SK-N-SH treated with all-trans-retinoic acid at 6 μM for 48 hours (cell line): Measurements from ENCODE around the gene FAM234B.

Source experiments
- ATAC-seq: fragments of 200-7000 bp; cut with Tn5 transposase; 3 replicates; pipeline ENCODE4 v1.9.1; 2020; ENCODE audit warnings: mild to moderate bottlenecking, moderate library complexity
- ARNTL ChIP-seq: fragments of 450-650 bp; formaldehyde crosslinking; IDR thresholded peaks from 2 replicates; pipeline ENCODE4 v1.5.0; 2020; ENCODE audit warnings: low read depth, mild to moderate bottlenecking, moderate library complexity, borderline replicate concordance
- CSDC2 ChIP-seq: fragments of 250-450 bp; sonication (Bioruptor Pico); IDR thresholded peaks from 2 replicates; pipeline ENCODE4 v1.5.0; 2020; ENCODE audit warnings: mild to moderate bottlenecking, moderate library complexity
- ESRRG ChIP-seq: fragments of 250-450 bp; sonication (Bioruptor Pico); IDR thresholded peaks from 2 replicates; pipeline ENCODE4 v1.6.1; 2021; ENCODE audit warnings: mild to moderate bottlenecking
- GLIS3 ChIP-seq: fragments of 250-450 bp; sonication (Bioruptor Pico); IDR thresholded peaks from 2 replicates; pipeline ENCODE4 v1.5.0; 2020; ENCODE audit warnings: mild to moderate bottlenecking, moderate library complexity
- ISL1 ChIP-seq: fragments of 250-450 bp; sonication (Bioruptor Pico); IDR thresholded peaks from 2 replicates; pipeline ENCODE4 v2.1.2; 2022; ENCODE audit warnings: mild to moderate bottlenecking, moderate library complexity
- OSR1 ChIP-seq: fragments of 250-450 bp; sonication (Bioruptor Pico); IDR thresholded peaks from 2 replicates; pipeline ENCODE4 v1.8.0; 2022; ENCODE audit warnings: moderate library complexity, mild to moderate bottlenecking, inconsistent platforms
- PPARA ChIP-seq: fragments of 250-450 bp; sonication (Bioruptor Pico); IDR thresholded peaks from 2 replicates; pipeline ENCODE4 v1.5.0; 2020; ENCODE audit warnings: mild to moderate bottlenecking, borderline replicate concordance
- RARB ChIP-seq: fragments of 250-450 bp; sonication (Bioruptor Pico); IDR thresholded peaks from 2 replicates; pipeline ENCODE4 v1.8.0; 2021; ENCODE audit warnings: mild to moderate bottlenecking, moderate library complexity
- SNAI2 ChIP-seq: fragments of 250-450 bp; sonication (Bioruptor Pico); IDR thresholded peaks from 2 replicates; pipeline ENCODE4 v1.5.0; 2020; ENCODE audit warnings: mild to moderate bottlenecking, moderate library complexity
- TCF4 ChIP-seq: fragments of 250-450 bp; sonication (Bioruptor Pico); IDR thresholded peaks from 2 replicates; pipeline ENCODE4 v1.8.0; 2021; ENCODE audit warnings: mild to moderate bottlenecking, moderate library complexity, borderline replicate concordance
- TOX ChIP-seq: fragments of 250-450 bp; sonication (Bioruptor Pico); IDR thresholded peaks from 2 replicates; pipeline ENCODE4 v1.8.0; 2021; ENCODE audit warnings: mild to moderate bottlenecking, moderate library complexity, borderline replicate concordance
- ZC3H10 ChIP-seq: fragments of 250-450 bp; sonication (Bioruptor Pico); IDR thresholded peaks from 2 replicates; pipeline ENCODE4 v1.5.1; 2021; ENCODE audit warnings: mild to moderate bottlenecking, moderate library complexity
- ZFP3 ChIP-seq: fragments of 250-450 bp; sonication (Bioruptor Pico); IDR thresholded peaks from 2 replicates; pipeline ENCODE4 v1.5.0; 2020; ENCODE audit warnings: mild to moderate bottlenecking, moderate library complexity
- ZFP30 ChIP-seq: fragments of 450-650 bp; formaldehyde crosslinking; IDR thresholded peaks from 2 replicates; pipeline ENCODE4 v1.5.0; 2022; ENCODE audit warnings: mild to moderate bottlenecking, moderate library complexity
- ZNF565 ChIP-seq: fragments of 450-650 bp; formaldehyde crosslinking; conservative IDR thresholded peaks from 2 replicates; pipeline ENCODE4 v1.5.0; 2020; ENCODE audit warnings: low read depth, mild to moderate bottlenecking, moderate library complexity
- ZNF70 ChIP-seq: fragments of 450-650 bp; formaldehyde crosslinking; IDR thresholded peaks from 2 replicates; pipeline ENCODE4 v1.5.0; 2020; ENCODE audit warnings: mild to moderate bottlenecking, moderate library complexity
- ZNF8 ChIP-seq: fragments of 450-650 bp; formaldehyde crosslinking; IDR thresholded peaks from 2 replicates; pipeline ENCODE4 v1.5.0; 2020; ENCODE audit warnings: mild to moderate bottlenecking, moderate library complexity
- TF ChIP-seq, protein P1 (sequence below): fragments of 250-450 bp; sonication (Bioruptor Pico); IDR thresholded peaks from 2 replicates; pipeline ENCODE4 v1.5.1; 2021; ENCODE audit warnings: mild to moderate bottlenecking, moderate library complexity
- TF ChIP-seq, protein P2 (sequence below): fragments of 250-450 bp; sonication (Bioruptor Pico); IDR thresholded peaks from 2 replicates; pipeline ENCODE4 v1.8.0; 2021; ENCODE audit warnings: low read depth, mild to moderate bottlenecking, moderate library complexity, borderline replicate concordance
- TF ChIP-seq, protein P3 (sequence below): fragments of 250-450 bp; sonication (Bioruptor Pico); IDR thresholded peaks from 2 replicates; pipeline ENCODE4 v1.5.1; 2020; ENCODE audit warnings: low read depth, mild to moderate bottlenecking, moderate library complexity

The FAM234B gene

DNA sequence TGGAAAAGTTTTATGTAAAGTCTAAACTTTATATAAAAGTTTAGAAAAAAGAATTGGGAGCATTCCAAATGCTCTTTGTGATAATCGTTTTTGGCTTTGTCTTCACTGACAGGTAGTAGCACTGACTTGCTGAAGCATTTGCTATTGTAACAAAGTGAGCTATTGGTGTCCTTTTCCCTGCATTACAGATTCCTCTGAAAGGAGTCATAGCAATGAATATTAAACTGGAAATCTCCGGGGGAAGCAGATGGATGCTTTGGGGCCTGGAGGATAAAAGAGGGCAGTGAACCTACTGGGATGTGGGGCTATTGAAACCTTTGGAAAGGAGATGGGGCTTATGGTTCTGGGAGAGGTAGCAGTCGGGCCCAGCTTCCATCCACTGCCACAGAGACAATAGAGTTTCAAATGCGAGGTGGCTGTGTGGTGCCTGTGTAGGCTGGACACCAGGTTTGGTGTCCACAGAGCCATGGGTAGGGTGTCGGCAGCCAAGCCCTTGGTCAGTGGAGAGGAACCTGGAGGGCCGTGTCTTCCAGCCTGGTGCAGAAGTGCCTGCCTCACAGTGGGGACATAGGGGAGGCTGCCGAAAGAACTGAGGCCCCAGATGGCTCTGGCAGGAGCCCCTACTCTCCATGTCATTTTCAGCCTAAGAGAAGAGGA lies 49.1 kb downstream of the FAM234B start:
- peak; percentile 23; the same call in 2 of the 3 replicates for ATAC-seq
- TF ChIP-seq TCF4 (CRISPR knock-in tag) (no peak), GLIS3 (CRISPR knock-in tag) (no peak), ZC3H10 (CRISPR knock-in tag) (no peak), ARNTL (CRISPR knock-in tag) (no peak), ZFP30 (no peak), OSR1 (CRISPR knock-in tag) (no peak)

DNA sequence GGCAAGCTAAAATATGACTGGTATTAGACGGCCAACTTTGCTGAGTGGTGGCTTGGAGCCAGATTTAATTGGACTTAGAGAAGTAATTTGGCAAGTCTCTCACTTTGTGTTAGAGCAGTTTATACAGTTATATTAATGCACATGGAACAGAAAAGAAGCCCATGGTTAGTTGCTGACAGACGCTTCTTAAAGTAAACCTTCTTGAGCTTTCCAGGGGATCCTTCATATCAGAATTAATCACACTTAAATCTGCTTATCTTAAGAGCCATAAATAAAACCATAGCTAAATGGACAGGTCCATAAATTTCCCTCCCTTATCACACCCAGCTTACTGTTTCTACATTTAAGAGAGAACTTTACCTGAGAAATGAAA lies 49.7 kb downstream of the FAM234B start:
- TF ChIP-seq, protein P1, sequence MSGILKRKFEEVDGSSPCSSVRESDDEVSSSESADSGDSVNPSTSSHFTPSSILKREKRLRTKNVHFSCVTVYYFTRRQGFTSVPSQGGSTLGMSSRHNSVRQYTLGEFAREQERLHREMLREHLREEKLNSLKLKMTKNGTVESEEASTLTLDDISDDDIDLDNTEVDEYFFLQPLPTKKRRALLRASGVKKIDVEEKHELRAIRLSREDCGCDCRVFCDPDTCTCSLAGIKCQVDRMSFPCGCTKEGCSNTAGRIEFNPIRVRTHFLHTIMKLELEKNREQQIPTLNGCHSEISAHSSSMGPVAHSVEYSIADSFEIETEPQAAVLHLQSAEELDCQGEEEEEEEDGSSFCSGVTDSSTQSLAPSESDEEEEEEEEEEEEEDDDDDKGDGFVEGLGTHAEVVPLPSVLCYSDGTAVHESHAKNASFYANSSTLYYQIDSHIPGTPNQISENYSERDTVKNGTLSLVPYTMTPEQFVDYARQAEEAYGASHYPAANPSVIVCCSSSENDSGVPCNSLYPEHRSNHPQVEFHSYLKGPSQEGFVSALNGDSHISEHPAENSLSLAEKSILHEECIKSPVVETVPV: no peak
- peak; percentile 71 for TF ChIP-seq ISL1 (CRISPR knock-in tag)
- ATAC-seq: no peak

DNA sequence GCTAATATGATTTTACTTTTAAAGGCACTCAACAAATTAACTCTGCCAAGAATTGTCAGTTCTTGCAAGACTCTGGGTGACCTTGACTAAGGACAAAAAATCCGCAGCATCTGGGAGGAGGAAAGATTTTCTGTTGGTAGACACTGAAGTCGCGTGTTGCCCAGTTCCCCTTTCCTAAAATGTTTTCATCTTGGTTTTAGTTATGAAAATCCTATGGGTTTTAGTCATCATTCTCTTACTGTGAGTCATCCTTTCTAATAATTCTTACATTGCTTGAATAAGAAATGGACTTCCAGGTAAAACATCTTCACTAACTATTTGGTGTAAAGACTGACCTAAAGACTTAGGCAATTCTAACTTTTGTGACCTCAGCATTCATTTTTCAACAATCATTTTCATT lies 50.2 kb downstream of the FAM234B start:
- TF ChIP-seq, protein P2, sequence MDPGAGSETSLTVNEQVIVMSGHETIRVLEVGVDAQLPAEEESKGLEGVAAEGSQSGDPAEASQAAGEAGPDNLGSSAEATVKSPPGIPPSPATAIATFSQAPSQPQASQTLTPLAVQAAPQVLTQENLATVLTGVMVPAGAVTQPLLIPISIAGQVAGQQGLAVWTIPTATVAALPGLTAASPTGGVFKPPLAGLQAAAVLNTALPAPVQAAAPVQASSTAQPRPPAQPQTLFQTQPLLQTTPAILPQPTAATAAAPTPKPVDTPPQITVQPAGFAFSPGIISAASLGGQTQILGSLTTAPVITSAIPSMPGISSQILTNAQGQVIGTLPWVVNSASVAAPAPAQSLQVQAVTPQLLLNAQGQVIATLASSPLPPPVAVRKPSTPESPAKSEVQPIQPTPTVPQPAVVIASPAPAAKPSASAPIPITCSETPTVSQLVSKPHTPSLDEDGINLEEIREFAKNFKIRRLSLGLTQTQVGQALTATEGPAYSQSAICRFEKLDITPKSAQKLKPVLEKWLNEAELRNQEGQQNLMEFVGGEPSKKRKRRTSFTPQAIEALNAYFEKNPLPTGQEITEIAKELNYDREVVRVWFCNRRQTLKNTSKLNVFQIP (CRISPR knock-in tag): no peak
- TF ChIP-seq ZNF70 (CRISPR knock-in tag) (no peak), TOX (CRISPR knock-in tag) (no peak), ZNF565 (CRISPR knock-in tag) (no peak), ESRRG (CRISPR knock-in tag) (no peak), TCF4 (CRISPR knock-in tag) (no peak), PPARA (CRISPR knock-in tag) (no peak), ISL1 (CRISPR knock-in tag) (no peak)
- ATAC-seq: peak; percentile 22

DNA sequence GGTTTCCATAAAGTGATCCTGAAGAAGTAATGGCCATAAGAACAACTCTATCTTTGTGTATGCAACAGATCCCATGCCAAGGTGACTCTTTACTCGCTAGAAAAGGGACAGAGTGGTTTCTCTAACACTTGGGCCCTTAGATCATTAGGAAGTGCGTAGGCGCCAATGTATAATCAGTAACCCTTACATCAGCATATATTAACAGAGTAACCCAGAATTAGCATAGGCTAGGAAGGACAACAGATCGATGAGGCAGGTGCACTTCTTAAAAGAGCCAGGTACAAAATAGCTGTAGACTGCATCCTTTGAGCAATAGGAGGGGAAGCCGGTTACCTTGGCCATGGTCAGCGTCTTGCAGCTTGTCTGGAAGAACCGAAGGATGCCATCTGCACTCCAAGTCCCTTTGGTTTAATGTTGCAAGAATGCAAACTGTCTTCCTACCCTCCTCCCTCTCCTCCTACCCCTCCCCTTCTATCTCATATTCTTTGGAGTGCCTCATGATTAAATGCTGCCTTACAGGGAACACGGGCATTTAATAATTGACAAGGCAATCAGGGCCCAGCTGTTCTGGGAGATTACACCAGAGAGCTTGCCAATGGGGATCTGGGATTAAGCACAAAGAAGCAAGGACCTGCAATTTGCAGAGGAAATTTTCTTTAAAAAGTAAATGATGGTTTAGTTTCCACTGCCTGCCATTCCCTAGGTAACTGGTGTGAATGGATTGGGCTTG lies 51.2 kb downstream of the FAM234B start:
- no peak for ATAC-seq
- TF ChIP-seq ZC3H10 (CRISPR knock-in tag): no peak
- TF ChIP-seq TCF4 (CRISPR knock-in tag): no peak
- TF ChIP-seq, protein P3, sequence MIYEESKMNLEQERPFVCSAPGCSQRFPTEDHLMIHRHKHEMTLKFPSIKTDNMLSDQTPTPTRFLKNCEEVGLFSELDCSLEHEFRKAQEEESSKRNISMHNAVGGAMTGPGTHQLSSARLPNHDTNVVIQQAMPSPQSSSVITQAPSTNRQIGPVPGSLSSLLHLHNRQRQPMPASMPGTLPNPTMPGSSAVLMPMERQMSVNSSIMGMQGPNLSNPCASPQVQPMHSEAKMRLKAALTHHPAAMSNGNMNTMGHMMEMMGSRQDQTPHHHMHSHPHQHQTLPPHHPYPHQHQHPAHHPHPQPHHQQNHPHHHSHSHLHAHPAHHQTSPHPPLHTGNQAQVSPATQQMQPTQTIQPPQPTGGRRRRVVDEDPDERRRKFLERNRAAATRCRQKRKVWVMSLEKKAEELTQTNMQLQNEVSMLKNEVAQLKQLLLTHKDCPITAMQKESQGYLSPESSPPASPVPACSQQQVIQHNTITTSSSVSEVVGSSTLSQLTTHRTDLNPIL (CRISPR knock-in tag): no peak
- TF ChIP-seq RARB (CRISPR knock-in tag): no peak
- TF ChIP-seq ESRRG (CRISPR knock-in tag): no peak
- TF ChIP-seq SNAI2 (CRISPR knock-in tag): no peak
- no peak for TF ChIP-seq TOX (CRISPR knock-in tag)
- no peak for TF ChIP-seq ZNF565 (CRISPR knock-in tag)
- TF ChIP-seq ZFP3 (CRISPR knock-in tag): no peak
- TF ChIP-seq CSDC2: no peak
- no peak for TF ChIP-seq OSR1 (CRISPR knock-in tag)
- TF ChIP-seq GLIS3 (CRISPR knock-in tag): no peak
- TF ChIP-seq ZNF8 (CRISPR knock-in tag): no peak
- no peak for TF ChIP-seq ZFP30
- TF ChIP-seq, protein P2 (CRISPR knock-in tag): no peak
